K562 (cell line): ENCODE data around the gene HOXC10. TPM values are rescaled to one million over a fixed set of nuclear protein-coding genes. Genes with fewer than 3 reads are reported as not detected.

Experiments
- C11orf30 ChIP-seq: fragments of 450-650 bp; IDR thresholded peaks from 2 replicates; pipeline ENCODE4 v1.6.1; 2016; ENCODE audit warnings: low read depth, mild to moderate bottlenecking
- CCAR2 ChIP-seq: fragments of 200-400 bp; formaldehyde crosslinking; IDR thresholded peaks from 2 replicates; pipeline ENCODE4 v1.6.1; 2017; ENCODE audit warnings: mild to moderate bottlenecking, low read depth, low read length
- CTCF ChIP-seq, 3 experiments: IDR thresholded peaks in 2 of 3; conservative IDR thresholded peaks in 1 of 3; 2 replicates each; pipeline ENCODE4 v1.5.1; 2011 to 2012; ENCODE audit warnings: low read length in 3 of 3, mild to moderate bottlenecking in 3 of 3, control low read depth in 2 of 3, improper control_type of control experiment in 1 of 3, inconsistent platforms in 1 of 3, low read depth in 1 of 3, mixed read lengths in 1 of 3, moderate library complexity in 1 of 3; ENCODE audit not compliant: insufficient read depth in 2 of 3
- FOXK1 ChIP-seq: sonication (generic); formaldehyde crosslinking; IDR thresholded peaks from 2 replicates; pipeline ENCODE4 v1.8.0; 2022; ENCODE audit warnings: missing genetic modification reagents, mild to moderate bottlenecking, borderline replicate concordance
- HOMEZ ChIP-seq: fragments of 250-450 bp; sonication (Bioruptor Pico); IDR thresholded peaks from 2 replicates; pipeline ENCODE4 v1.4.0; 2020; ENCODE audit warnings: mild to moderate bottlenecking, moderate library complexity
- MBD2 ChIP-seq: sonication (generic); IDR thresholded peaks from 2 replicates; pipeline ENCODE4 v1.6.1; 2016; ENCODE audit warnings: low read depth, borderline replicate concordance
- NFIC ChIP-seq: fragments of 450-650 bp; IDR thresholded peaks from 2 replicates; pipeline ENCODE4 v1.6.1; 2017; ENCODE audit warnings: mild to moderate bottlenecking, inconsistent platforms
- PKNOX1 ChIP-seq: fragments of 450-650 bp; IDR thresholded peaks from 2 replicates; pipeline ENCODE4 v1.6.1; 2016
- PTBP1 ChIP-seq: fragments of 200-400 bp; formaldehyde crosslinking; IDR thresholded peaks from 2 replicates; pipeline ENCODE4 v1.6.1; 2017; ENCODE audit warnings: low read depth, low read length
- PTTG1 ChIP-seq: fragments of 450-650 bp; IDR thresholded peaks from 2 replicates; pipeline ENCODE4 v1.6.1; 2016; ENCODE audit warnings: low read depth, mild to moderate bottlenecking, missing genetic modification characterization, missing compliant biosample characterization
- RHOXF2B ChIP-seq: fragments of 250-450 bp; sonication (Bioruptor Pico); conservative IDR thresholded peaks from 2 replicates; pipeline ENCODE4 v1.5.1; 2021
- SIX5 ChIP-seq, 2 experiments: IDR thresholded peaks; 2 replicates each; pipeline ENCODE4 v1.6.1; 2011; ENCODE audit warnings: low read length in 2 of 2, borderline replicate concordance in 1 of 2, low read depth in 1 of 2, mild to moderate bottlenecking in 1 of 2, moderate library complexity in 1 of 2; ENCODE audit not compliant: insufficient read depth in 1 of 2
- SMARCA5 ChIP-seq: fragments of 450-650 bp; IDR thresholded peaks from 2 replicates; pipeline ENCODE4 v1.6.1; 2016
- SOX6 ChIP-seq: fragments of 450-650 bp; IDR thresholded peaks from 2 replicates; pipeline ENCODE4 v1.6.1; 2014; ENCODE audit warnings: mild to moderate bottlenecking
- SREBF1 ChIP-seq: fragments of 150-350 bp; IDR thresholded peaks from 2 replicates; pipeline ENCODE4 v1.6.1; 2014; ENCODE audit warnings: antibody characterized with exemption, low read depth, low read length, borderline replicate concordance
- STAG1 ChIP-seq: sonication (generic); formaldehyde crosslinking; IDR thresholded peaks from 2 replicates; pipeline ENCODE4 v1.5.0; 2020; ENCODE audit warnings: missing genetic modification reagents, borderline replicate concordance
- TAF15 ChIP-seq: fragments of 200-400 bp; formaldehyde crosslinking; IDR thresholded peaks from 2 replicates; pipeline ENCODE4 v1.6.1; 2017; ENCODE audit warnings: mild to moderate bottlenecking, low read depth, low read length, moderate library complexity
- THRA ChIP-seq: fragments of 450-650 bp; IDR thresholded peaks from 2 replicates; pipeline ENCODE4 v1.6.1; 2017; ENCODE audit warnings: mild to moderate bottlenecking, moderate library complexity
- ZNF134 ChIP-seq: fragments of 250-450 bp; sonication (Bioruptor Pico); conservative IDR thresholded peaks from 2 replicates; pipeline ENCODE4 v1.4.0; 2020
- ZNF212 ChIP-seq: fragments of 450-650 bp; formaldehyde crosslinking; IDR thresholded peaks from 2 replicates; pipeline ENCODE4 v1.4.0; 2020; ENCODE audit warnings: mild to moderate bottlenecking
- ZNF639 ChIP-seq, 2 experiments: fragments of 200-800 bp in 1 of 2; sonication (Bioruptor generic) in 1 of 2; sonication (generic) in 1 of 2; formaldehyde crosslinking in 1 of 2; IDR thresholded peaks in 1 of 2; conservative IDR thresholded peaks in 1 of 2; 2 replicates each; pipeline versions ENCODE4 v1.5.0 to v1.6.1; 2016 to 2020; ENCODE audit warnings: missing compliant biosample characterization in 1 of 2, missing genetic modification characterization in 1 of 2, missing genetic modification reagents in 1 of 2
- polyA plus RNA-seq, 8 experiments: library from polyadenylated mRNA; depleted of rRNA in 4 of 8; stranded (reverse) in 5 of 8; unstranded in 3 of 8; fragments of >200 nt; fragmentation: Nextera tagmentation in 2 of 8; fragmentation: Illumina TruSeq in 1 of 8; extraction: Ambion mirVana in 2 of 8; extraction: Trizol in 1 of 8; gene quantifications; 2 replicates each; pipeline versions ENCODE4 v1.2.1 to v1.2.3, GENCODE V29; 2011 to 2014; ENCODE audit warnings: inconsistent platforms in 1 of 8, missing spikeins in 1 of 8
- total RNA-seq, 7 experiments: library from RNA; depleted of rRNA in 6 of 7; stranded (reverse); fragments of >200 nt in 6 of 7; fragmentation: Illumina TruSeq in 2 of 7; extraction: Trizol in 2 of 7; gene quantifications; 2 replicates each; pipeline versions ENCODE4 v1.2.1 to v1.2.3, GENCODE V29; 2011 to 2021; ENCODE audit warnings: low replicate concordance in 1 of 7

The HOXC10 gene
- total and polyA plus RNA-seq, 9 of the 15 experiments (the other 6 are each of a cell fraction or from before 2014, with no cell fraction given): 0.13 to 0.77 (median 0.35) TPM; not detected in 2

GRCh38 chr12:54017027-54017788 is 32.3 kb downstream of the HOXC10 start (continued):
- TF ChIP-seq HOMEZ (CRISPR knock-in tag) (no peak), STAG1 (CRISPR knock-in tag) (no peak), THRA (no peak), ZNF639 (CRISPR knock-in tag; conservative IDR thresholded peaks at IDR 0.05 in 1 of 2, IDR thresholded peaks at IDR 0.05 in 1 of 2) (0 out of 4 replicates have a peak, but pooled peaks of 1 of the 2 experiments have one; percentile 19), PKNOX1 (peak; percentile 89), CCAR2 (no peak), SIX5 (IDR thresholded peaks at IDR 0.05; ENCODE audit: borderline replicate concordance in 1 of 2, insufficient read depth in 1 of 2, low read depth in 1 of 2, low read length in 2 of 2) (no peak), ZNF134 (no peak), SMARCA5 (peak; percentile 49; the same call in 1 of the 2 replicates), PTBP1 (0 out of 2 replicates have a peak, but pooled peaks have one; percentile 19), RHOXF2B (CRISPR knock-in tag) (no peak), TAF15 (no peak), SOX6 (no peak), MBD2 (no peak), SREBF1 (no peak), C11orf30 (no peak), ZNF212 (CRISPR knock-in tag) (no peak), PTTG1 (no peak), CTCF (IDR thresholded peaks at IDR 0.05 in 2 of 3, conservative IDR thresholded peaks at IDR 0.05 in 1 of 3; ENCODE audit: insufficient read depth in 2 of 3, low read depth in 1 of 3, low read length in 3 of 3) (peak in 2 of 3 experiments; percentile 4 to 15; a peak in 2 of 6 replicates), NFIC (no peak), FOXK1 (CRISPR knock-in tag) (no peak)
